Stimulated activated CD4-positive, alpha-beta T cell treated with anti-CD3 and anti-CD28 coated beads, Interleukin-12 subunit alpha, Interleukin-12 subunit beta, amount 100 ng/mL, for 4 hours (primary cell): ENCODE results near the gene FRS2.

Experiments used
- DNase-seq: peaks from one replicate; pipeline ENCODE4 v3.0.0-alpha.2; 2020

Gene FRS2

DNA sequence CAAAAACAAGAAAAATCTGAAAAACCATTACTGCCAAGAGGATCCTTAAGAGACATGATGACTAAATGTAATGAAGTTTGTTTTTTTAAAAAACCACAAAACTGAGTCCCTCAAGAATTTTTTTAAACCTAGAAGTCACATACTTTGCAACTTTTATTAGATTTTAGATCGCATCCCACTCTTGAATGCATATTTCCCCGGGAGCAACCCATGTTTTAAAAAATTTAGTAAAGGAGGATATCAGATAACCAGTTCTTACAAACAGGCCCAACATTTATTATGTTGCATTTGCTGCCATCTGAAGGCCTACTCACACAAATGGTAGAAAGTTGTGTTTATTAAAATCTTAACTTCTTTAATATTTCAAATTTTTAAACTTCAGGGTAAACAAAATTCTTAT, 70.8 kb downstream of the FRS2 start:
- no peak for DNase-seq

DNA sequence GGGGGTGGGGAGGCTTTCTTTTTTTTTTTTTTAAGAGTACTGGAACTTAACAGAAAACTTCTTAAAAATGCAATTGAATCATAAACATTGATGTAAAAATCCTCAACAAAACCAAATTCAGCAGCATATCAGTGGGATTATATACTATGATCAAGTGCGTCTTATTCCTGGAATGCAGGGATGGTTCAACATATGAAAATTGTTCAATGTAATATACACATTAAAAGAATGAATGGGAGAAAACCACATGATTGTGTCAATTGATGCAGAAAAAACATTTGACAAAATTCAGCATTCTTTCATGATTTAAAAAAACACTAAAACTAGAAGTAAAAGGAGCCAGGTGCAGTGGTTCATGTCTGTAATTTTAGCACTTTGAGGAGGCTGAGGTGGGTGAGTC, 73.9 kb downstream of the FRS2 start:
- no peak for DNase-seq

DNA sequence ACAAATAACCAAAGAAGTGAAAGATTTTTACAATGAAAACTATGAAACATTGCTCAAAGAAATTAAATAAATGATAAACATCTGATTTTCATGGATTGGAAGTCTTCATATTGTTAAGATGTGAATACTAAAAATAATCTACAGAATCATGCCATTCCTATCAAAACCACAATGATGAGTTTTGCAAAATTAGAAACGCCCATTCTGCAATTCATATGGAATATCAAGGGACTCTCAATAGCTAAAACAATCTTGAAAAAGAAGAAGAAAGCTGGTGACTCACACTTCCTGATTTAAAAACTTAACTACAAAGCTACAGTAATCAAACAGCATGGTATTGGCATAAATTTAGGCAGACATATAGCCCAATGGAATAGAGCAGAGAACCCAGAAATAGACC, 74.9 kb downstream of the FRS2 start:
- no peak for DNase-seq

DNA sequence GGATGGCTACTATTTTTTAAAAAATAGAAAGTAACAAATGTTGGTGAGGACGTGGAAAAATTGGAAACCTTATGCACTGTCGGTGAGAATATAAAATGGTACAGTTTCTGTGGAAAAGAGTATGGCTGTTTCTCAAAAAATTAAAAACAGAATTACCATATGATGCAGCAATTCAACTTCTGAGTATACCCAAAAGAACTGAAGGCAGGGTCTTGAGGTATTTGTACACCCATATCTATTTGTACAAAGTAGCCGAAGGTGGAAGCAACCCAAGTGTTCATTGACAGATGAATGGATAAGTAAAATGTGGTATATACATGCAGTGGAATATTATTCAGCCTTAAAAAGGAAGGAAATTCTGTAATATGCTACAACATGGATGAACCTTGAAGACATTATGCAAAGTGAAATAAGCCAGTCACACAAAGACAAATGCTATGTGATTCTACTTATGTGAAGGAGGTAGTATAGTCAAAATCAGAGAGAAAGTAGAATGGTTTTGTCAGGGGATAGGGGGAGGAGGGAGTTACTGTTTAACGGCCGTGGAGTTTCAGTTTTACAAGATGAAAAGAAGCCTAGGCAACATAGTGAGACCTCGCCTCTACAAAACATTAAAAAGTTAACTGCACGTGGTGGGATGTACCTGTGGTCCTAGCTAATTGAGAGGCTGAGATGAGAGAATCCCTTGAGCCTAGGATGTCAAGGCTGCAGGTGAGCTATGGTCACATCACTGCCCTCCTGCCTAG, 76.7 kb downstream of the FRS2 start:
- DNase-seq: no peak

DNA sequence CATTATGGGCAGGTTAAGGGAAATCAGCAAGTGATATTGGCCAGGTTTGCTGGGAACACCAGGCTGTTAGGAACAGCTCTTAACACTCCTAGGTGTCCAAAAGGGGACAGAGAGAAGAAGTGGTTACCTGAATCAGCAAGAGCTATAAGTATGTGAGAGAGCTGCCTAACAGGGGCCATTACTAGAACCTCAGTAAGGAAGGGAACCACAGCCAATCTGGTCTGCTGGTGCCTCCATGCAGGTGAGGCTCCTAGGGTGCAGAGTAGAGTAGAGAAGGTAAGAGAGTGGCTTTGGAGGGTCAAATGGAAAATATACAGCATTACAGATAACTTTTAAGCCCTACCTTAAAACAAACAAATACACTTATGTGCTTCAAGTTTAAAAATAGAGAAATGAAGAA, 78.5 kb downstream of the FRS2 start:
- no peak for DNase-seq

DNA sequence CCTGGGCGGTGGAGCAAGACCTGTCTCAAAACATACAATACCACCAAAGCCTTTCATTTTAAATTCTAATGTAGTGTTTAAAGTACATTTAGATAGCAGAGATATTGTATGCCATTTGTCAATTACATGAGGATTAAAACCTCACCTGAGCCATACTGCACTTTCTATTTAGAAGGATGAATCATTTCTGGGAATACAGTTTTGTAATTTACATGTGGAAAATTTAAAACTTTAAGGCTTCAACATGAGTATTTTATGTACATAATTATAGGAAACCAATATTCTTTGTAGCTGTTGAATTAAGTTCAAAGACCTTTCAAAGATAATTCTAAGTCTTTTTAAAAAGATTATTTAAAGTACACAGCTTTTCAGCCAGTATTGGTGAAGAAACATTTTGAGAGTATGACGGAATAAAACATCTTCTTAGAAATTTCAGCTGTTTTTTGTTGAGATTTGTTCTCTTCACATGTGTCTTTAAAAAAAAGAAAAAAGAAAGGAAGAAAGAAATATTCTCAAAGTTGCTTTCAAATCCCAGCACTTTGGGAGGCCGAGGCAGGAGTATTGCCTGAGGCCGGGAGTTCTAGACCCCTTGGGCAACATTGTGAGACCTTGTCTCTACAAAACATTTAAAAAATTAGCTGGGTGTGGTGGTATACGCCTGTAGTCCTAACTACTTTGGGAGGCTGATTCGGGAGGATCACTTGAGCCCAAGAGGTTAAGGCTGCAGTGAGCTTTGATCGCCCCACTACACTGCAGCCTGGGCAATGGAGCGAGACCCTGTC, 80.6 kb downstream of the FRS2 start:
- no peak for DNase-seq

DNA sequence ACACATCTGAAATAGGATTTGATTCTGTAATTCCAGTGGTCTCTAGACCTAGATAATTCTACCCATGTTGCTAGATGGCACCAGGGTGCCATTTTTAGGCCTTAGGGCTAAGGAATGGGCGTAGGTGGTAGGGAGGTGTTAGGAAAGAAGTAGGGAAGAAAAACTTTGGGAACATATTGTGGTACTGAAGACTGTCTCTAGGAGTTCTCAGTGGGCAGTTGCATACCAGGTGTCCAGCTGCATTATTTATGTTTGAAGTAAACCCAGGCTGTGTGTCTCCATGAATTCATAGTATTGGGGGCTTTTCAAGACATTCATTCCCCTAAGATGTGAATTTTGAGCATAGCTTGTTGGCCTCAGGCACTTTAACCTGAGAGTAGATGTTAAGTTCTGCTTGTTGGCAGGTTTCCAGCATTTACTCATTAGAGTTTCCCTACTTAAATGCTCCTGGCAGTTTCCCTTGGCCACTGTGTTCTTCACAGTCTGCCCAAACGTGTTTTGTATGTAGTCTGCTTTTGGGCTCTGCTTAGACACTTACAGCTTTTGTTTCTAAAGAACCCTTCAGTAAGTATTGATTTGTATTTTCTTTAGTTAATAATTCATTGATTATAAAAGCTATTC, 83.5 kb downstream of the FRS2 start:
- DNase-seq: no peak

DNA sequence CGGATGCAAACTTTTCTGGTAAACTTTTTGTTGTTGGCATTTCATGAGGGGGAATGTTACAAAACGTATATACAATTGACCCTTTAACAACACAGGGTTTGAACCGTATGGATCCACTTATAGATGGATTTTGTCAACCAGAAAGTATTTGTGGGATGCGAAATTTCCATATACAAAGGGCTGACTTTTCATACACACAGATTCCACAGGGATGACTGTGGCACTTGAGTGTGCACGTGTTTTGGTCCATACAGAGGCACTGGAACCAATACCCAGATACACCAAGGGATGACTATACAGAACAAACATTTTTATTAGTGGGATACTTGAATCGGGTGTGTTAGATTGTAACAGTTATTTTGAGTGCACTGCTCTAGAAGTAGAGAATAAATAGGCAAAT, 85.3 kb downstream of the FRS2 start:
- no peak for DNase-seq

DNA sequence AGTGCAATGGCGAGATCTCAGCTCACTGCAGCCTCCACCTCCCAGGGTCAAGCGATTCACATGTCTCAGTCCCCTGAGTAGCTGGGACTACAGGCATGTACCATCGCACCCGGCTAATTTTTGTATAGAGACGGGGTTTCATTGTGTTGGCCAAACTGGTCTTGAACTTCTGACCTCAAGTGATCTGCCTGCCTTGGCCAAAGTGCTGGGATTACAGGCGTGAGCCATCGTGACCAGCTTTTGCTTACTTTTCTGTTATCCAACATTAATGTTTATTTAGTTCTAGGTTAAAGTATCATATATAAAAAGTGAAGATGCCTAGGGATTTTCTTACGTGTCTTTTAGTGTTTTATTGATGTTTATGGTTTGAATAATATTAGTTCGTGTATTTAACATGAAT, 86.2 kb downstream of the FRS2 start:
- no peak for DNase-seq

DNA sequence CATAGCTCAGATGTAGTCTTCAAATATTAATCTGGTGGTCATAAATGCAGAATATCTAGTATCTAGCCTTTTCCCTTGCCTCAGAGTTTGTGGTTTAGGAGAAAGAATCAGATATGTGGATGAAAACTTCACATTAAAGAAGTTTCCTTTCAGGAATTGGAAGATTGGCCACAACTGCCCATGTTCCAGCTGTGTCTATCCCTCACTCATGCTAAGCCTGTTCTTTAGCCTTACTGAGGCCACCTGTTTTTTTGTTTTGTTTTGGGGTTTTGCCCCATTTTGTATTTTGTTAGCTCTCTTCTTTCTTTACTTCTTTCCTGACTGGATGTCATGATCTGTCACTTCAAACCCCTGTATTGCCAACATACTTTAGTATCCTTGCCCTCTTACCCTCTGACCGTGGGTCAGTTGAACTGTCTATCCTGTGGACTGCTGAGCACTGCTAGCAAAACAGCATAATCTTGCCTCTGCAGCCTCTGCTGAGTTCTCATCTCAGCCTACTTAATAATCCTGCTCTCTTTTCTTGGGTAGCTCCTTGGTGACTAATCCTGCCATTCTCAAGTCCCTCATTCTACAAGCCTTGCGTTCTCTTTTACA, 93.1 kb downstream of the FRS2 start:
- no peak for DNase-seq

DNA sequence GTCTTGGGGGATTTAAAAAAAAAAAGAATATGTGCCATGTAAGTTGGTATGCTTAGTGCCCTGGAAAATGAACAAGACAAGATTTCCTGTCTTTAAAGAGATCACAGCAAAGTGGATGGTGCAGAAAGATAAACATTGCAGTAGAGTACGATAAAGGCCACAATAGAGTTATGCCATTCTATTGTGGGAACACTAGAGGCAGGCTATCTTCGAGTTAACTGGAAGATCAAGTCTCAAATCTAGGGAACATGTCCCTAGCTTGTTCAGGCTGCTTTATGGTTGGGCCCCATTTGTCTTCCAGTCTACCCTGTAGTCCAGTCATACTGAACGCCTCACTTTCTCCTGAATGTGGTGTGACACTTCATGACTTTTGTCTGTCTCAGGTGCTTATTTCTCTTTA, 96.4 kb downstream of the FRS2 start:
- no peak for DNase-seq

DNA sequence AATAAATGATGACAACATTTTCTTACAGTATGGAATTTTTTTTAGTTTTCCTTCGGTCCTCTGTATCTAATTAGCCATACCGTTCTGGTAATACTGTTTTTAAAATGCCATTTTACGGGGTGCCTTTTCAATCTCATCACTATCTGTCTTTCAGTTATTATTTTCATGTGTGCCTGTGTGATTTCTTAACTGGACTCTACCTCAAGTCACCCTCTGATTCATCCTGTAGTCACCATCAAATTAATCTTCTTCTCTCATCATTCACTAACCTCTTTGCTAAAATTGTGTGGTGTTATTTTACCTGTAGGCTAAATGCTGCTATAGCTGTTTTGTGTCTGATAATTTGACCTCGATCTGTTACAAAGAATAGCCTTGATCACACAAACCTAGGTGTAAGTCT, 99.0 kb downstream of the FRS2 start:
- no peak for DNase-seq

DNA sequence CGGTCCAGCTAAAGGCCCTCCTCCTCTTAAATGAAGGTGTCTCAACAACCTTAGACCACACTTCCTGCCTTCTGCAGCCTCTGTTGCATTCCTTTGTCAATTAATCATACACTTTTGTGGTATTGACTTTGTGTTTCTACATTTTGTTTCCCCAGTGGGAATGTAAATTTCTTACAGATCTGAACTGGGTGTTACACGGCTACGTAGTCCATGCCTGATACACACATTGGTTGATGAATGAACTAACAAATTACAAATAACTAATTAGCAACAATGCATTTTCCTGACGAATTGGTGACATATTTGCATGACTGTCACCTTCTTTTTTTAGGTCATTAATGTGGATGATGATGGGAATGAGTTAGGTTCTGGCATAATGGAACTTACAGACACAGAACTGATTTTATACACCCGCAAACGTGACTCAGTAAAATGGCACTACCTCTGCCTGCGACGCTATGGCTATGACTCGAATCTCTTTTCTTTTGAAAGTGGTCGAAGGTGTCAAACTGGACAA, 99.9 kb downstream of the FRS2 start:
- no peak for DNase-seq

DNA sequence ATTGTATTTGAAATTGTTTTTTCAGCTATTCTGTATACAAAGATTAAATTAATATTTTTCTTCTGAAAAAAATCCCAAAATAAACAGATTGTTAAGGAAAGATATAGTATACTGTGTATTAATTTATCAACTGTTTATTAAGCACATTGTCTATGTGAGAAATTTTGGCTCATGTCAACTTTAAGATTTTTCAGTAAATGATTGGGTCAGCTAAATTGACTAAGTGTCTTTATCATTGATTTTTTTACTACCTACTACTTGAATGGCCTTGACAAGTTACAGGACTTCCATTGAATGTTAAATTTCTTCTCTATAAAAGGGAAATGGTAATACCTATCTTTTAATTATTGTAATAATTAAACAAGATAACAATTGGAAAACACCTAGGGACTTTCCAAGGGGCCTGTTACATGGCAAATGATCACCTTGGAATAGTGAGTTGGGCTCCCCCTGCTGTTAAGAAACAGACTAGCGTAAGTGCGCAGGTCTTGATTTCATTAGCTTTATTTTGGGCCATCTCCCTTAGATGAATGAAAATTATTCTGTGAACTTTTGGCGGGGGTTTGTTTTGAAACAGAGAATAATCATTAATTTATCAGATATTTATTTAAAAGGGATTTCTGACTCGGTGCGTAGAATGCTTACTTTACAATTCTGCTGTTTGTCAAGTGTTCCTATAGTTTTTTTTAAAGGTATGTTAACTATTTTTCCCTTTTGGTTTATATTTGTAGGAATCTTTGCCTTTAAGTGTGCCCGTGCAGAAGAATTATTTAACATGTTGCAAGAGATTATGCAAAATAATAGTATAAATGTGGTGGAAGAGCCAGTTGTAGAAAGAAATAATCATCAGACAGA, 100.6 kb downstream of the FRS2 start:
- peak; percentile 27 for DNase-seq

DNA sequence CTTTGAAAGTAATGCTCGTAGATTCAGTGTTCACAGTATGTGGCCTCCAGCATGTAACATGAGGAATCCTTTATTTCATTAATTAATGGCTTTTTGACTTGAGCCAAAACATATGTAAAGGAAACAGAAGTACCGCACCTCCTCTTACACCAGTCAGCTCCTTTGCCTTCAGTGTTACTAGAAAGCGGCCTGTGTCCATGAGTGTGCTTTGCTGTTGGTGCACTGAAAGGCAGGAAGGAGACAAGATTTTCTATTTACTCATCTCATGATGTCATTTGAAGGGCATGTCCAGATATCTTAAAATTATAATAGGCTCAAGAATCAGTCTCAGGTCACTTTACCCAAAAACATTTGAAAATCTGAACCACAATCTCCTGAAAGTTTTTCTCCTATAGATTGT, 105.2 kb downstream of the FRS2 start:
- no peak for DNase-seq

DNA sequence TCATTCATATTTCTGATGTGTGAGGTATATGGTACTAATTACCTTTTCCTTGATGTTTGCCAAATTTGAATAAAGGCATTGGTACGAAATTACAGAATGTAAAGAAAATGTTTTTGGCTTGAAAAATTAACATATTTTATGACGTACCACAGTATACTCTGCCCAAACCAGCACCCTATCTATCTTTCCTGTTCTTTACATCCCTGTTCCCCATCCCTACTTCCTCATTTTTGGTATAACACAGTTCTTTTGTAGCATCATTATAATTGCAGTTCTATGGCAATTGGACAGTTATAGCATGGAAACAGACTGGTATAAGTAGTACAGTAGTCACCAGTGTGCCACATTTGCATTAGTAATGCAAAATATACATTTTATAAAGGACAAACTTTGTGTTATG, 108.1 kb downstream of the FRS2 start:
- no peak for DNase-seq

DNA sequence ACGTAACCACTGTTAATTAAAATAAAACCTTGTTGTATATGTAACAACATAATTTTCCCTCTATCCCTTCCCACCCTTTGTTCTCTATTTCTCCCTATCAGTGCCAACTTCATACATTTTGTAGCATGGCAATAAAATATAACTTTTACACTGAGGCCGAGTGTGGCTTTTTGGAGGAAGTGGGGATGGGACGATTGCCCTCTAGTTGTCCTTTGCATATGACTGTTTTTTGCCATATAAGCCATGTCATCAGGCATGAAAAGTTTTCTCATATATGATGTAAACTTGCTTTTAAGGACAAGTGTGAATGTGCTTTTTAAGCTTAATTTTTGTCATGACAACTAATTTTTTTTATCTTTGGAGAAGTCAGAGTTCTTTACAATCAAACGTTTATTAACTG, 108.8 kb downstream of the FRS2 start:
- no peak for DNase-seq

DNA sequence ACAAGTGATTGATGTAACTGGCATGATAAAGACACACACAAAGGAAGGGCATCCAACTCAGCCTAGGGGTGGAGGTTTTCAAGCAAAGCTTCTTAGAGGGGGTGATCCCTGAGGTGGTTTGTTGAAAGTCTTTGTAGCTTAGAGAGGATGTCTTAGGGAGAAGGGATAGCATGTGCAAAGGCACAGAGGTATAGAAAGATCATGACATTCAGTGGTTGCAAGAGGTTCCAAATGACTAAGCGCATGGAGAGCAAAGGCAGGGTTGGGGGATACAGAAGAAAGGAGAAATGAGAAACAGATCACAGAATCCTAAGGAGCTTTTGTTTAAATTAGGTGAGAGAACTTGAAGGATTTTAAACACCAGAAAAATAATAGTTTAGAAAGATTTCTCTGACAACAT, 109.9 kb downstream of the FRS2 start:
- DNase-seq: no peak

DNA sequence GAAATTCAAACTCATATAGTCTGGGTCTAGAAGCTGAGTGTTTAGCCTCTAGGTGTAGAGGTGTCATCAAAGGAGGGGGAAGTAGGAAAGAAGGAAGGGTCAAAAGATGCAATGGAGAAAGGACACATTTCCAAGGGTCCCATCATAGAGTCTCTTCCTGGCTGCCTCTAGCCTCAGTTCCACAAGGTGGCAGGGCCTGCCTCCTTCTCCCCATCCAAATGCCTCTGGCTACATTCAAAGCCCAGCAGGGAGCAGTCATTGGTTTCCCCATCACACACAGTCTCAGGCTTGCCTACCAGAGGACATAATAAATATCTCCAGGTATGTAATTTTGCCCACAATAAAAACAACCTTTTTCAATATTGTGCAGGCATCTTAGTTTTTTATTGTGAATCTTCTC, 113.0 kb downstream of the FRS2 start:
- DNase-seq: no peak

DNA sequence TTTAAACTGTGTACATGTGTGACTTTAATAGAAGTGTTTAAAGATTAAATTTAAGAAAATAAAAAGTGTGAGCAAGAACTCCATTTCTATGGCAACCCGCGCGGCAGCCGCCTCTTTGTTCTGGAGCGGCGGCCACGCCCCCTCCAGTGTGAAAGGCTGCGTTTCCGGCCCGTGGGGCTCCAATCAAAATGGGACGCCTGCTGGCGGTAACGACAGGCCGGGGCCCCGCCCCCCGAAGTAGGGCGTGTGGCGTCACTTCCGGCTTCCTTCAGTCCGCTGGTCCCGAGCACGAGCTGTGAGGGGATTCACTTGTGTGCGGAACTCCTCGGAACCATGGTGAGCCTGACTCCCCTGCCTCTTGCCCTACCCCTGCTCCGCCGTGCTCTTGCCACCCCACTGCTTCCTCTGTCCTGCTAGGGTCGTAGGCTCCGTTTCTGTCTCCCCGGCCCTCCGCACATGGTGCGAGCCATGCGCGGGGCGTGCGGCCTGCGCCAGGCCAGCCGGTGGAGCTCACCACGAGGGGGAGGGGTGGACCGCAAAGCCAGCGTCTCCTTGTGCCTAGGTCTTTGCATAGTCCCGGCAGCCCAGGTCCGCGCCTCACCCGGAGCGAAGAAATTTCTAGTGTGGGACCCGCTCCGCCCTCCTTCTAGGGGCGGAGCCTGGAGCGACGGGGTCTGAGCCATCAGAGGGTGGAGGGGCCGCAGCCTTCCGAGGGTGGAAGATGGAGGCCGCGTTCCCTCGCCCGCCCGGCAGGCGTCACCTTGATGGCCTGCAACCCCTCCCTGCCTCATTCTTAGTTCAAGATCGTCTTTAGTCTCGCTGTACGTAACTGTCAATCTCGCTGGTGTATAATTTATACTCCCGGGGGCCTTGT, 115.2 kb downstream of the FRS2 start, which contains the start of gene CCT2:
TSS of gene CCT2 (plus strand) at position 271 of the 874 bp plus-strand sequence. CDS start at position 334, 63 bp downstream.
- peak; percentile 97 for DNase-seq

DNA sequence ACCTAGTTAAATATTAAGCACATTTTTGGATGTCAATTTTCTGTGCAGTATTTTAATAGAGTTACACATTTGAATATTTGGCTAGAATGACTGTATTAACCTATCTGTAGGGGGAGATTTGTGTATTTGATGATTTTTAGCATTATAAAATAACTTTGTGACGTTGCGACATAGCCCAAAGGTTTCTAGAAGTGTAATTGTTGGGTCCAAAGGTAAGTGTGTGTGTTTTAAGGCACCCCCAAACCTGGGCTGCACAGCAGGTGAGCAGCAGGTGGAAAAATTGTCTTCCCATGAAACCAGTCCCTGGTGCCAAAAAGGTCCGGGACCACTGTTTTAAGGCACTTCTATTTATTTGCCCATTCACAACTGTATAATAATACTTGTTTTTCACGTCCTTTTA, 118.3 kb downstream of the FRS2 start:
- no peak for DNase-seq
